Left lung (tissue), 10 donors: ENCODE measurements around the gene MGMT. TPM values are rescaled to one million over a fixed set of nuclear protein-coding genes. Genes with fewer than 3 reads are reported as not detected.

Experiments used
- ATAC-seq: fragments of 200-7000 bp; cut with Tn5 transposase; one replicate; pipeline ENCODE4 v1.9.1; 2020; ENCODE audit warnings: moderate library complexity
- DNase-seq, 4 donors: peaks; one replicate each; pipeline ENCODE4 v3.0.0-alpha.2; 2013 to 2020
- H3K27ac ChIP-seq, 2 donors: fragments of 200-600 bp; sonication (generic) in 1 of 2; one replicate each; pipeline versions ENCODE4 v1.5.0 to v1.8.0; 2020 to 2021
- H3K27me3 ChIP-seq, 2 donors: fragments of 200-600 bp; sonication (generic) in 1 of 2; one replicate each; pipeline versions ENCODE4 v1.5.0 to v1.8.0; 2020 to 2021
- H3K36me3 ChIP-seq, 2 donors: fragments of 200-600 bp; sonication (generic) in 1 of 2; one replicate each; pipeline versions ENCODE4 v1.5.0 to v1.8.0; 2020 to 2021
- H3K4me1 ChIP-seq, 2 donors: fragments of 200-600 bp; one replicate each; pipeline ENCODE4 v1.8.0; 2021
- H3K4me3 ChIP-seq, 2 donors: fragments of 200-600 bp; sonication (generic) in 1 of 2; one replicate each; pipeline versions ENCODE4 v1.5.0 to v1.8.0; 2020 to 2021; ENCODE audit warnings: mild to moderate bottlenecking in 1 of 2
- H3K9me3 ChIP-seq, 2 donors: fragments of 200-600 bp; sonication (generic) in 1 of 2; one replicate each; pipeline versions ENCODE4 v1.5.0 to v1.8.0; 2020 to 2021
- CTCF ChIP-seq, 2 donors: fragments of 200-600 bp; sonication (generic) in 1 of 2; IDR thresholded peaks; one replicate each; pipeline versions ENCODE4 v1.5.0 to v1.8.0; 2021; ENCODE audit warnings: antibody characterized with exemption in 2 of 2
- intact Hi-C, 2 donors: fragments of 100-400 bp; cut with DNase I; formaldehyde crosslinking; loops; one replicate each; pipeline versions ENCODE4 v1.11.2 to v1.14.2; 2022
- polyA plus RNA-seq, 6 donors: library from polyadenylated mRNA; unstranded; fragments of 120-200 nt; gene quantifications; one replicate each; pipeline ENCODE4 v1.2.1, GENCODE V29; 2013; ENCODE audit not compliant: insufficient read length in 6 of 6
- total RNA-seq, 2 donors: library from RNA; stranded (reverse); fragmentation: NEBNext Ultra II Directional; extraction: Animal tissue kit (Norgen Biotek cat#: 25700); gene quantifications; one replicate each; pipeline ENCODE4 v1.2.1, GENCODE V29; 2021
- donor health status: DM: no; HTN: yes; CAD: no.
- donor health status: DM: no; HTN: no; CAD: no.

The MGMT gene
- total and polyA plus RNA-seq, 8 donors = 13.1 to 25.5 (median 17.0) TPM

- H3K4me3 ChIP-seq = no peak overlapping the region
- ATAC-seq (no peak), DNase-seq (peak in 1 of 4 donors; percentile 24)
- intact Hi-C loops = no loop called here
- H3K4me1 ChIP-seq = no peaks in the 10 kb centered on the region
- no peaks in the 10 kb centered on the region for H3K36me3 ChIP-seq
- no peak for TF ChIP-seq CTCF (IDR thresholded peaks at IDR 0.05)
- no peak overlapping the region for H3K27ac ChIP-seq
- no peaks in the 10 kb centered on the region for H3K27me3 ChIP-seq
- peaks cover 0 to 9% of the 10 kb centered on the region in 2 donors for H3K9me3 ChIP-seq
Observed at GRCh38 chr10:129792864-129793263, 325.8 kb downstream of the MGMT start.

- ATAC-seq (no peak), DNase-seq (peak in 1 of 4 donors; percentile 13)
- H3K36me3 ChIP-seq = no peaks in the 10 kb centered on the region
- no peak overlapping the region for H3K4me3 ChIP-seq
- no peaks in the 10 kb centered on the region for H3K4me1 ChIP-seq
- intact Hi-C loops = no loop called here
- H3K27ac ChIP-seq = no peak overlapping the region
- TF ChIP-seq CTCF (IDR thresholded peaks at IDR 0.05) = no peak
- H3K27me3 ChIP-seq = no peaks in the 10 kb centered on the region
- H3K9me3 ChIP-seq = peaks cover 0 to 9% of the 10 kb centered on the region in 2 donors
Observed at GRCh38 chr10:129793479-129793878, 326.4 kb downstream of the MGMT start.

GRCh38 chr10:129793996-129794395 is 327.0 kb downstream of the MGMT start:
- Histone ChIP-seq H3K4me3 (no peak overlapping the region), H3K27me3 (no peaks in the 10 kb centered on the region), H3K27ac (no peak overlapping the region), H3K4me1 (no peaks in the 10 kb centered on the region), H3K36me3 (no peaks in the 10 kb centered on the region), H3K9me3 (peaks cover 0 to 9% of the 10 kb centered on the region in 2 donors)
- peak in 1 of 4 donors; percentile 53 for DNase-seq
- no peak for TF ChIP-seq CTCF (IDR thresholded peaks at IDR 0.05)
- no peak for ATAC-seq
- intact Hi-C loops = no loop called here

GRCh38 chr10:129796710-129797420 is 329.8 kb downstream of the MGMT start:
- TF ChIP-seq CTCF (IDR thresholded peaks at IDR 0.05) = no peak
- ATAC-seq (no peak), DNase-seq (no peak)
- Histone ChIP-seq H3K4me1 (no peaks in the 10 kb centered on the region), H3K4me3 (no peak overlapping the region), H3K27ac (no peak overlapping the region), H3K27me3 (no peaks in the 10 kb centered on the region), H3K9me3 (peaks cover 0 to 4% of the 10 kb centered on the region in 2 donors), H3K36me3 (no peaks in the 10 kb centered on the region)
- intact Hi-C loops = no loop called here

GRCh38 chr10:129799942-129800341 is 332.9 kb downstream of the MGMT start:
- no peak overlapping the region for H3K4me3 ChIP-seq
- no peak for DNase-seq
- no peak overlapping the region for H3K27ac ChIP-seq
- no peak for TF ChIP-seq CTCF (IDR thresholded peaks at IDR 0.05)
- H3K36me3 ChIP-seq = no peaks in the 10 kb centered on the region
- H3K27me3 ChIP-seq = no peaks in the 10 kb centered on the region
- intact Hi-C loops = no loop called here
- H3K4me1 ChIP-seq = no peaks in the 10 kb centered on the region
- H3K9me3 ChIP-seq = peaks cover 0 to 26% of the 10 kb centered on the region in 2 donors
- no peak for ATAC-seq
